ENCODE data around the gene C5orf63. TPM values are rescaled to one million over a fixed set of nuclear protein-coding genes. Genes with fewer than 3 reads are reported as not detected.
A peak's percentile ranks its signal among the peaks of the same experiment; 100 is the strongest.
"Not testable (repeated sequence)": the region's sequence is repeated elsewhere in the genome, so short reads cannot be mapped to it uniquely, and the experiment has no call there.

The C5orf63 gene
- total RNA-seq, 1 donor from 2014 or later: 2.3 TPM

- Mint-ChIP-seq H3K36me3 (ENCODE audit: low read depth) (peaks cover 9% of the 10 kb centered on the region), H3K9me3 (peaks cover 7% of the 10 kb centered on the region), H3K4me3 (no peak overlapping the region), H3K27me3 (ENCODE audit: low read depth) (no peaks in the 10 kb centered on the region), H3K27ac (ENCODE audit: unreplicated experiment) (no peak overlapping the region), H3K4me1 (no peaks in the 10 kb centered on the region)
- no peak for TF ChIP-seq CTCF (conservative IDR thresholded peaks at IDR 0.05)
- no peak for DNase-seq (ENCODE audit: low read depth, low spot score)
Observed at GRCh38 chr5:127055880-127056653, 17.2 kb downstream of the C5orf63 start.

- not testable (repeated sequence) for H3K36me3 Mint-ChIP-seq (ENCODE audit: low read depth); H3K4me3 Mint-ChIP-seq; DNase-seq (ENCODE audit: low read depth, low spot score); H3K4me1 Mint-ChIP-seq; H3K27me3 Mint-ChIP-seq (ENCODE audit: low read depth); H3K9me3 Mint-ChIP-seq; H3K27ac Mint-ChIP-seq (ENCODE audit: unreplicated experiment)
Observed at GRCh38 chr5:127053551-127053950, 19.8 kb downstream of the C5orf63 start.

- Mint-ChIP-seq H3K27me3 (ENCODE audit: low read depth) (no peaks in the 10 kb centered on the region), H3K36me3 (ENCODE audit: low read depth) (peaks cover 9% of the 10 kb centered on the region), H3K9me3 (peaks cover 7% of the 10 kb centered on the region), H3K4me1 (no peaks in the 10 kb centered on the region), H3K4me3 (no peak overlapping the region), H3K27ac (ENCODE audit: unreplicated experiment) (no peak overlapping the region)
- no peak for DNase-seq (ENCODE audit: low read depth, low spot score)
- no peak for TF ChIP-seq CTCF (conservative IDR thresholded peaks at IDR 0.05)
Observed at GRCh38 chr5:127053049-127053448, 20.3 kb downstream of the C5orf63 start.

GRCh38 chr5:127051591-127051990, 21.7 kb downstream of the C5orf63 start:
- Mint-ChIP-seq H3K27me3 (ENCODE audit: low read depth) (no peaks in the 10 kb centered on the region), H3K9me3 (peaks cover 7% of the 10 kb centered on the region), H3K36me3 (ENCODE audit: low read depth) (peaks cover 9% of the 10 kb centered on the region), H3K4me3 (no peak overlapping the region), H3K27ac (ENCODE audit: unreplicated experiment) (no peak overlapping the region), H3K4me1 (no peaks in the 10 kb centered on the region)
- no peak for TF ChIP-seq CTCF (conservative IDR thresholded peaks at IDR 0.05)
- no peak for DNase-seq (ENCODE audit: low read depth, low spot score)

GRCh38 chr5:127046343-127047072, 26.8 kb downstream of the C5orf63 start:
- Mint-ChIP-seq H3K4me1 (no peaks in the 10 kb centered on the region), H3K27me3 (ENCODE audit: low read depth) (no peaks in the 10 kb centered on the region), H3K27ac (ENCODE audit: unreplicated experiment) (no peak overlapping the region), H3K4me3 (no peak overlapping the region), H3K36me3 (ENCODE audit: low read depth) (no peaks in the 10 kb centered on the region), H3K9me3 (no peaks in the 10 kb centered on the region)
- TF ChIP-seq CTCF (conservative IDR thresholded peaks at IDR 0.05): no peak
- no peak for DNase-seq (ENCODE audit: low read depth, low spot score)

GRCh38 chr5:127042593-127042992, 30.7 kb downstream of the C5orf63 start:
- H3K4me1 Mint-ChIP-seq: no peaks in the 10 kb centered on the region

More at GRCh38 chr5:127042593-127042992, 30.7 kb downstream of the C5orf63 start:
- Mint-ChIP-seq H3K27me3 (ENCODE audit: low read depth) (peaks cover 2% of the 10 kb centered on the region), H3K4me3 (no peak overlapping the region), H3K36me3 (ENCODE audit: low read depth) (no peaks in the 10 kb centered on the region), H3K27ac (ENCODE audit: unreplicated experiment) (no peak overlapping the region), H3K9me3 (no peaks in the 10 kb centered on the region)
- no peak for DNase-seq (ENCODE audit: low read depth, low spot score)
- peak; percentile 24 for TF ChIP-seq CTCF (conservative IDR thresholded peaks at IDR 0.05)
